ENCODE results near the gene TMEM200A. TPM values are rescaled to one million over a fixed set of nuclear protein-coding genes. Genes with fewer than 3 reads are reported as not detected.
A peak's percentile ranks its signal among the peaks of the same experiment; 100 is the strongest.

The TMEM200A gene
- total RNA-seq, 1 donor from 2014 or later = 18.4 TPM

DNA sequence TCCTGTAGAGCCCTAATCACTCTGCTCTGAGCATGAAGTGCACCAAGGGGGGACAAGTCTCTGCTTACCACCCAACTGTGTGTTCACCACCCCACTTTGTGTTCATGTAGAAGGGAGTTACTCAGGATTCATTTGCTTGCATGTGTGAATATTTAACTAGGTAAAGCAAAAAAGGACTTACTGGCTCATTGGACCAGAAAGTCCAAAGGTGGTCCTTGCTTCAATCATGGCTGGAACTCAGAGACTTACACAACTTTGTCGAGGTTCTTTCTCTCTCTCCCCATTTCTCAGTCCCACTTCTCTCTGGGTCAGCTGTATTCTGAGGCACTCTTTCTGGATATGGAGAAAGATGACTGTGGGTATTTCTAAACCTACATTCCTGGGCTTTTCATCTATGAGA, 4.0 kb downstream of the TMEM200A start:
- H3K27ac Mint-ChIP-seq = no peak overlapping the region
- H3K9me3 Mint-ChIP-seq = no peaks in the 10 kb centered on the region
- peak overlapping the region; percentile 19 for H3K4me3 Mint-ChIP-seq
- TF ChIP-seq, protein P1, sequence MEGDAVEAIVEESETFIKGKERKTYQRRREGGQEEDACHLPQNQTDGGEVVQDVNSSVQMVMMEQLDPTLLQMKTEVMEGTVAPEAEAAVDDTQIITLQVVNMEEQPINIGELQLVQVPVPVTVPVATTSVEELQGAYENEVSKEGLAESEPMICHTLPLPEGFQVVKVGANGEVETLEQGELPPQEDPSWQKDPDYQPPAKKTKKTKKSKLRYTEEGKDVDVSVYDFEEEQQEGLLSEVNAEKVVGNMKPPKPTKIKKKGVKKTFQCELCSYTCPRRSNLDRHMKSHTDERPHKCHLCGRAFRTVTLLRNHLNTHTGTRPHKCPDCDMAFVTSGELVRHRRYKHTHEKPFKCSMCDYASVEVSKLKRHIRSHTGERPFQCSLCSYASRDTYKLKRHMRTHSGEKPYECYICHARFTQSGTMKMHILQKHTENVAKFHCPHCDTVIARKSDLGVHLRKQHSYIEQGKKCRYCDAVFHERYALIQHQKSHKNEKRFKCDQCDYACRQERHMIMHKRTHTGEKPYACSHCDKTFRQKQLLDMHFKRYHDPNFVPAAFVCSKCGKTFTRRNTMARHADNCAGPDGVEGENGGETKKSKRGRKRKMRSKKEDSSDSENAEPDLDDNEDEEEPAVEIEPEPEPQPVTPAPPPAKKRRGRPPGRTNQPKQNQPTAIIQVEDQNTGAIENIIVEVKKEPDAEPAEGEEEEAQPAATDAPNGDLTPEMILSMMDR (conservative IDR thresholded peaks at IDR 0.05) = no peak
- peaks cover 42% of the 10 kb centered on the region for H3K27me3 Mint-ChIP-seq
- H3K36me3 Mint-ChIP-seq = no peaks in the 10 kb centered on the region
- no peak for DNase-seq (ENCODE audit: extremely low spot score, unreplicated experiment)
- H3K4me1 Mint-ChIP-seq (ENCODE audit: unreplicated experiment) = peaks cover 10% of the 10 kb centered on the region

DNA sequence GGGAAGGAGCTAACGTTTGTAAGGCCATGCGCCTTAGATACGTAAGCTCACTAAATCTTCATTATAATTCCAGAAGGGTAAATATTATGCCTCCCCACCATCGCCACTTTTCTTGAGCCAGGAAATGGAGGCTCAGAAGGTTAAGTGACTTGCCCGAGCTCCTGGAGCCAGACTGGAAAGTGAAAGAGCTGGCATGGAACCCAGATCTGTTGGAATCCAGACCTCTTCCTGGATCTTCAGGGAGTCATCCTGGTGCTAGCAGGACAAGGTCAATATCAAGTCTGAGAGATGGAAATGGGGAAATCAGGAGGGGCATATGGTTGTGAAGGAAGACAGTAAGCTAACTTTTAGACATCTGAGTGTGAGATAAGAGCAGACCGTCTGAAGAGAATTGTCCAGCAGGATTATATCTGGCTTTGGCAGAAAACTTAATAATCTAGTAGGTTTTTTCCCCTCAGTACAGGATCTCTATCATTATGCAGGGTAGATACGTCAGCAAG, 6.2 kb downstream of the TMEM200A start:
- peaks cover 5% of the 10 kb centered on the region for H3K36me3 Mint-ChIP-seq
- DNase-seq (ENCODE audit: extremely low spot score, unreplicated experiment) = no peak
- TF ChIP-seq, protein P1 (conservative IDR thresholded peaks at IDR 0.05) = no peak
- no peak overlapping the region for H3K27ac Mint-ChIP-seq
- peaks cover 4% of the 10 kb centered on the region for H3K4me1 Mint-ChIP-seq (ENCODE audit: unreplicated experiment)
- no peak overlapping the region for H3K4me3 Mint-ChIP-seq
- H3K27me3 Mint-ChIP-seq = peaks cover 32% of the 10 kb centered on the region
- no peaks in the 10 kb centered on the region for H3K9me3 Mint-ChIP-seq

DNA sequence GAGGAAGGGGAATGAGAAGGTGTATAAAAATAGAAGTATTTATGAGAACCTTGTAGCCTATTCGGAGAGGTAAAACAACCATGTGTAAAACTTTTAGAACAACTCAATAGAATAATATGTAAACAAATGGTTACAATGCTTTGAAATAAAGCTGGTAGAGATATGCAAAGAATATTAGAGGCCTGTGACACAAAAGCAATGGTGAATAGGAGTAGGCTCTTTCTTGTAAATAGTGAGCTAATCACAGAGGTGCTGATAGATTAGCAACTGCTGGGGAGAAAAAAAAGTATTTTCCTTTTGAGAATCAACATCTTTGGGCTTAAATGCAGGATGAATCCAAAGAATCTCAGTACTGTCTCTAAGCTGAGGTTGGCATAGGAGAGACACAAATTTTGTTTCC, 7.0 kb downstream of the TMEM200A start:
- no peak overlapping the region for H3K4me3 Mint-ChIP-seq
- TF ChIP-seq, protein P1 (conservative IDR thresholded peaks at IDR 0.05) = no peak
- H3K27ac Mint-ChIP-seq = no peak overlapping the region
- peaks cover 24% of the 10 kb centered on the region for H3K27me3 Mint-ChIP-seq
- DNase-seq (ENCODE audit: extremely low spot score, unreplicated experiment) = no peak
- no peaks in the 10 kb centered on the region for H3K9me3 Mint-ChIP-seq
- H3K4me1 Mint-ChIP-seq (ENCODE audit: unreplicated experiment) = peaks cover 4% of the 10 kb centered on the region
- peaks cover 5% of the 10 kb centered on the region for H3K36me3 Mint-ChIP-seq

DNA sequence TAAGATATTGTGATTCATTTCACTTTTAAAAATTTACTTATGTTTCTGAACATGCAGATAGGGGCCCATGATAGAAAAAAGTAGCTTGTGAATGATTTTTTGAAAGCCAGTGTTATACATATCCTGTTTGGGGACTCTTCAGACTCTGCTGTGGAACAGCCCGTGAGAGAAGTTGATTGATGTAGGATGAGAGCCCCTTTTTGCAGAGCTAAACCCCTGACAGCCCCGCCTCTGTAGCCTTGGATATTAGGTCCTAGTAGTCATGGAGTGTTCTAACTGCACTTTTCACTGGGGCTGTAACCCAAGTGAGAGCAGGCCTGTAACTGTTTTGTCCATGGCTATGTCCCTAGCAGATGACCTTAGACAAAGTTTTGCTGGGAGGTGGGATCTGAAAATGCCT, 8.2 kb downstream of the TMEM200A start:
- peaks cover 11% of the 10 kb centered on the region for H3K27me3 Mint-ChIP-seq
- H3K4me3 Mint-ChIP-seq = no peak overlapping the region
- no peaks in the 10 kb centered on the region for H3K4me1 Mint-ChIP-seq (ENCODE audit: unreplicated experiment)
- H3K36me3 Mint-ChIP-seq = peaks cover 5% of the 10 kb centered on the region
- no peaks in the 10 kb centered on the region for H3K9me3 Mint-ChIP-seq
- TF ChIP-seq, protein P1 (conservative IDR thresholded peaks at IDR 0.05) = no peak
- H3K27ac Mint-ChIP-seq = no peak overlapping the region
- no peak for DNase-seq (ENCODE audit: extremely low spot score, unreplicated experiment)

DNA sequence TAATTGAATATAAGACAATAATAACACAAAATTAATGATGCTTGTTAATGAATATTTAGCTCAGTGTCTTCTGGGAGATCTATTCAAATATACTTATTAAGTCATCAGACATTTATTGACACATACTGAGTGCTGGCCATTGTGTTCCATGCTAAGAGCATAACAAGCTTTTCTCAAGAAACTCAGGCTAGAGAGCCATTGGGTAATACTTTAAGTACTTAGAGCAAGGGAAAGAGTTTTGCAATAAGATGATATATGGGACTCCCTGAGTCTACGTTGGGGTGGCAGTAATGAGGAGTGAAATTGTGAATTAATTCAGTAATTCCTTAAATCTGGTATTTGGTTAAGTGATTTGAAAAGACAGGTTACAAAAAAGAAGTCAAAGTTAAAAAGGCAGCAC, 11.1 kb downstream of the TMEM200A start:
- H3K27me3 Mint-ChIP-seq = no peaks in the 10 kb centered on the region
- H3K36me3 Mint-ChIP-seq = peaks cover 5% of the 10 kb centered on the region
- H3K4me3 Mint-ChIP-seq = no peak overlapping the region
- no peak for DNase-seq (ENCODE audit: extremely low spot score, unreplicated experiment)
- H3K4me1 Mint-ChIP-seq (ENCODE audit: unreplicated experiment) = peaks cover 3% of the 10 kb centered on the region
- no peaks in the 10 kb centered on the region for H3K9me3 Mint-ChIP-seq
- no peak overlapping the region for H3K27ac Mint-ChIP-seq
- TF ChIP-seq, protein P1 (conservative IDR thresholded peaks at IDR 0.05) = no peak

DNA sequence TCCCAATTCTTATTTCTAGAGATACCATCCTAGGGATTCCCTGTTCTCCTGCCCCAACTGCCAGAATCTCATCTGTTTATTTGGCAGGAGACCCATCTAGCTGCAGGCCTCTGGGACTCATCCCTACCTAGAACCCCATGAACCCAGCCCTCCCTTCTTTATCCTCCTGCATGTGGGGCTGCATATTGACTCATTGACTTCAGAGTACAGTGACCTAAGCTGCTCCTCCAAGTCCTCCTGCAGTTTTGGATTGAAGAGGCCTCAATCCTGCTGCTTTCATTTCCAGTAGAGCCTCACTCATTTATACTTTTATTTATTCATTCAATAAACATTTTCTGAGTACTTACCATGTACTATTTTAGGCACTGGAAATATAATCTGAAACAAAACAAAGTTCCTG, 11.6 kb downstream of the TMEM200A start:
- Mint-ChIP-seq H3K27ac (peak overlapping the region; percentile 39), H3K27me3 (no peaks in the 10 kb centered on the region), H3K36me3 (peaks cover 5% of the 10 kb centered on the region), H3K4me1 (ENCODE audit: unreplicated experiment) (peaks cover 7% of the 10 kb centered on the region), H3K9me3 (no peaks in the 10 kb centered on the region), H3K4me3 (no peak overlapping the region)
- TF ChIP-seq, protein P1 (conservative IDR thresholded peaks at IDR 0.05) = no peak
- DNase-seq (ENCODE audit: extremely low spot score, unreplicated experiment) = no peak
